ENCODE results near the gene PRRX2. TPM values are rescaled to one million over a fixed set of nuclear protein-coding genes. Genes with fewer than 3 reads are reported as not detected.

The PRRX2 gene
- total RNA-seq, 6 donors from 2014 or later = 0.61 to 5.8 (median 1.3) TPM; not detected in 3

- ATAC-seq (ENCODE audit: low FRiP score in 2 of 2) (no peak), DNase-seq (no peak)
- H3K4me1 ChIP-seq = peaks cover 0 to 21% (median 7%) of the 10 kb centered on the region in 4 donors
- no peak overlapping the region for H3K4me3 ChIP-seq
- no peaks in the 10 kb centered on the region for H3K36me3 ChIP-seq
- H3K27me3 ChIP-seq = no peaks in the 10 kb centered on the region
- no peak overlapping the region for H3K27ac ChIP-seq
- 60 to 80% methylated on average over 12 to 17 of the region's 17 CpGs for WGBS, 2 donors
- no peak for TF ChIP-seq EP300 (IDR thresholded peaks at IDR 0.05)
- TF ChIP-seq CTCF (IDR thresholded peaks at IDR 0.05) = no peak
- no peak for TF ChIP-seq POLR2A (IDR thresholded peaks at IDR 0.05)
- no peak for TF ChIP-seq POLR2AphosphoS5 (IDR thresholded peaks at IDR 0.05)
- no peaks in the 10 kb centered on the region for H3K9me3 ChIP-seq
Measured at GRCh38 chr9:129709438-129710168, 44.2 kb downstream of the PRRX2 start.

- 82 to 84% methylated on average over 2 of the region's 3 CpGs for WGBS, 2 donors
- no peaks in the 10 kb centered on the region for H3K9me3 ChIP-seq
- no peaks in the 10 kb centered on the region for H3K27me3 ChIP-seq
- peaks cover 0 to 25% (median 7%) of the 10 kb centered on the region in 4 donors for H3K4me1 ChIP-seq
- ATAC-seq (ENCODE audit: low FRiP score in 2 of 2) = no peak
- no peak for DNase-seq
- no peak overlapping the region for H3K27ac ChIP-seq
- no peaks in the 10 kb centered on the region for H3K36me3 ChIP-seq
- no peak overlapping the region for H3K4me3 ChIP-seq
- TF ChIP-seq EP300 (IDR thresholded peaks at IDR 0.05) (no peak), POLR2AphosphoS5 (IDR thresholded peaks at IDR 0.05) (no peak), CTCF (IDR thresholded peaks at IDR 0.05) (no peak), POLR2A (IDR thresholded peaks at IDR 0.05) (no peak)
Measured at GRCh38 chr9:129710169-129710453, 44.7 kb downstream of the PRRX2 start.

- no peak overlapping the region for H3K4me3 ChIP-seq
- ATAC-seq (ENCODE audit: low FRiP score in 2 of 2) (peak in 1 of 2 donors; percentile 54), DNase-seq (no peak)
- no peak for TF ChIP-seq POLR2AphosphoS5 (IDR thresholded peaks at IDR 0.05)
- peaks cover 0 to 25% (median 7%) of the 10 kb centered on the region in 4 donors for H3K4me1 ChIP-seq
- no peaks in the 10 kb centered on the region for H3K36me3 ChIP-seq
- H3K9me3 ChIP-seq = no peaks in the 10 kb centered on the region
- peak overlapping the region in 1 of 4 donors; percentile 56 for H3K27ac ChIP-seq
- no peaks in the 10 kb centered on the region for H3K27me3 ChIP-seq
- 44 to 48% methylated on average over 22 to 26 of the region's 26 CpGs for WGBS, 2 donors
Measured at GRCh38 chr9:129712634-129713401, 47.4 kb downstream of the PRRX2 start.

GRCh38 chr9:129713402-129713679 lies 47.9 kb downstream of the PRRX2 start:
- WGBS, 2 donors = 89 to 91% methylated on average over 10 of the region's 10 CpGs
- Histone ChIP-seq H3K9me3 (no peaks in the 10 kb centered on the region), H3K27me3 (no peaks in the 10 kb centered on the region), H3K4me3 (no peak overlapping the region), H3K36me3 (no peaks in the 10 kb centered on the region), H3K27ac (no peak overlapping the region), H3K4me1 (peaks cover 0 to 25% (median 7%) of the 10 kb centered on the region in 4 donors)
- TF ChIP-seq EP300 (IDR thresholded peaks at IDR 0.05) = no peak
- TF ChIP-seq CTCF (IDR thresholded peaks at IDR 0.05) = no peak
- no peak for TF ChIP-seq POLR2AphosphoS5 (IDR thresholded peaks at IDR 0.05)
- no peak for TF ChIP-seq POLR2A (IDR thresholded peaks at IDR 0.05)
- DNase-seq = no peak
- no peak for ATAC-seq (ENCODE audit: low FRiP score in 2 of 2)

- H3K4me3 ChIP-seq = no peak overlapping the region
- H3K27me3 ChIP-seq = no peaks in the 10 kb centered on the region
- TF ChIP-seq CTCF (IDR thresholded peaks at IDR 0.05) = no peak
- TF ChIP-seq EP300 (IDR thresholded peaks at IDR 0.05) = no peak
- no peak for TF ChIP-seq POLR2A (IDR thresholded peaks at IDR 0.05)
- TF ChIP-seq POLR2AphosphoS5 (IDR thresholded peaks at IDR 0.05) = no peak
- peaks cover 0 to 25% (median 7%) of the 10 kb centered on the region in 4 donors for H3K4me1 ChIP-seq
- DNase-seq (no peak), ATAC-seq (ENCODE audit: low FRiP score in 2 of 2) (no peak)
- H3K27ac ChIP-seq = no peak overlapping the region
- no peaks in the 10 kb centered on the region for H3K9me3 ChIP-seq
- WGBS, 2 donors = 75 to 81% methylated on average over 13 to 15 of the region's 15 CpGs
- no peaks in the 10 kb centered on the region for H3K36me3 ChIP-seq
Measured at GRCh38 chr9:129714511-129715061, 49.1 kb downstream of the PRRX2 start.

All from upper lobe of left lung (tissue), 6 donors.